SK-N-SH (cell line): ENCODE data around the gene AUTS2.

Experiments used
- JUND ChIP-seq: IDR thresholded peaks from 2 replicates; pipeline ENCODE4 v1.4.0; 2012
- NFIC ChIP-seq: IDR thresholded peaks from 2 replicates; pipeline ENCODE4 v1.4.0; 2012; ENCODE audit warnings: borderline replicate concordance
- POLR2AphosphoS5 ChIP-seq: IDR thresholded peaks from 2 replicates; pipeline ENCODE4 v1.6.1; 2012; ENCODE audit warnings: low read depth, low read length
- RAD21 ChIP-seq: IDR thresholded peaks from 2 replicates; pipeline ENCODE4 v1.6.1; 2012; ENCODE audit warnings: mild to moderate bottlenecking, low read length
- TF ChIP-seq, protein P1 (sequence below): fragments of 200-600 bp; sonication (generic); IDR thresholded peaks from 2 replicates; pipeline ENCODE4 v1.6.1; 2017; ENCODE audit warnings: antibody characterized with exemption, mild to moderate bottlenecking, moderate library complexity

DNA sequence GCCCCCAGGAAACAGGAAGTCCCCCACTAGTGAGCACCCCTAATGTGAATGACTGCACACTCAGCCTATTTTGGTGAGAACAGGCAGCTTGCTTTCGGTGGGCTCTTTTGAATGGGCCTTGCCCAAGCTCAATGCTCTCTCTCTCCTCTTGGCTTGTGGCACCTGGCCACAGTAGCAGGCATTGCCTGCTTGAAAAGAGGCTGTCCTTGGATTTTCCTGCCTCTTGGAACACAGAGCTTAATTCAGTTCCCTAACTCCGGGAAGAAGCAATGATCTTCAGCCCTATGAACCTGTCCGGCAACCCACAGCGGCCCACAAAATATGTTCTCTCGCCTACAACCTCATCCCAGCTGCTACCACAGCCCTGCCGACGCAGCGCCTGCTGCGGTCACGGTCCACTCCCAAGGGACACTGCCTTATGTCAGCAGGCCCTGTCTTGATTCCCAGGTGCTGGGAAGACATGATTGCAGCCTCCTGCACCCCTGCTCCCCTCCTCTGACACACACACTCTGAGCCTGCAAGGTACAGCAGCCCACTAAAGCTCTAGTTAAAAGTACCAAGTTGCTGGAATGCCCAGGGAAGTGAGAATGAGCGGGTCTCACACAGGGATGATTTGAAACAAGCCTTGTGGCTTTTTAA, 818.2 kb downstream of the AUTS2 start:
- TF ChIP-seq NFIC (no peak), POLR2AphosphoS5 (no peak), JUND (no peak), RAD21 (no peak)
- TF ChIP-seq, protein P1, sequence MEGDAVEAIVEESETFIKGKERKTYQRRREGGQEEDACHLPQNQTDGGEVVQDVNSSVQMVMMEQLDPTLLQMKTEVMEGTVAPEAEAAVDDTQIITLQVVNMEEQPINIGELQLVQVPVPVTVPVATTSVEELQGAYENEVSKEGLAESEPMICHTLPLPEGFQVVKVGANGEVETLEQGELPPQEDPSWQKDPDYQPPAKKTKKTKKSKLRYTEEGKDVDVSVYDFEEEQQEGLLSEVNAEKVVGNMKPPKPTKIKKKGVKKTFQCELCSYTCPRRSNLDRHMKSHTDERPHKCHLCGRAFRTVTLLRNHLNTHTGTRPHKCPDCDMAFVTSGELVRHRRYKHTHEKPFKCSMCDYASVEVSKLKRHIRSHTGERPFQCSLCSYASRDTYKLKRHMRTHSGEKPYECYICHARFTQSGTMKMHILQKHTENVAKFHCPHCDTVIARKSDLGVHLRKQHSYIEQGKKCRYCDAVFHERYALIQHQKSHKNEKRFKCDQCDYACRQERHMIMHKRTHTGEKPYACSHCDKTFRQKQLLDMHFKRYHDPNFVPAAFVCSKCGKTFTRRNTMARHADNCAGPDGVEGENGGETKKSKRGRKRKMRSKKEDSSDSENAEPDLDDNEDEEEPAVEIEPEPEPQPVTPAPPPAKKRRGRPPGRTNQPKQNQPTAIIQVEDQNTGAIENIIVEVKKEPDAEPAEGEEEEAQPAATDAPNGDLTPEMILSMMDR, result no peak
